HUES64 (cell line): ENCODE results near the gene DDX1.

Experiments used
- H3K27ac ChIP-seq: 2 replicates; pipeline ENCODE4 v1.7.0; 2013; ENCODE audit warnings: low read depth, low read length, inconsistent platforms
- H3K27me3 ChIP-seq: 2 replicates; pipeline ENCODE4 v1.6.1; 2013; ENCODE audit warnings: mild to moderate bottlenecking, low read length; ENCODE audit not compliant: insufficient read depth
- H3K36me3 ChIP-seq: 2 replicates; pipeline ENCODE4 v1.6.1; 2013; ENCODE audit warnings: mild to moderate bottlenecking, low read length; ENCODE audit not compliant: insufficient read depth
- H3K4me1 ChIP-seq: 2 replicates; pipeline ENCODE4 v1.6.1; 2013; ENCODE audit warnings: mild to moderate bottlenecking, low read length, moderate library complexity; ENCODE audit not compliant: insufficient read depth
- H3K4me3 ChIP-seq: 2 replicates; pipeline ENCODE4 v1.5.1; 2013; ENCODE audit warnings: mild to moderate bottlenecking, low read length, moderate library complexity
- H3K9ac ChIP-seq: 2 replicates; pipeline ENCODE4 v1.6.1; 2013; ENCODE audit warnings: mild to moderate bottlenecking, low read depth, low read length
- H3K9me3 ChIP-seq: 2 replicates; pipeline ENCODE4 v1.6.1; 2013; ENCODE audit warnings: low read depth, low read length; ENCODE audit not compliant: insufficient read depth
- WGBS: fragments of 150-250, 120-280 bp; methylation state at CpG from one replicate; pipeline ENCODE4 v1.1.7; 2013; ENCODE audit warnings: missing lambda C conversion rate; 5-methylcytosine and 5-hydroxymethylcytosine counted together

Gene DDX1

DNA sequence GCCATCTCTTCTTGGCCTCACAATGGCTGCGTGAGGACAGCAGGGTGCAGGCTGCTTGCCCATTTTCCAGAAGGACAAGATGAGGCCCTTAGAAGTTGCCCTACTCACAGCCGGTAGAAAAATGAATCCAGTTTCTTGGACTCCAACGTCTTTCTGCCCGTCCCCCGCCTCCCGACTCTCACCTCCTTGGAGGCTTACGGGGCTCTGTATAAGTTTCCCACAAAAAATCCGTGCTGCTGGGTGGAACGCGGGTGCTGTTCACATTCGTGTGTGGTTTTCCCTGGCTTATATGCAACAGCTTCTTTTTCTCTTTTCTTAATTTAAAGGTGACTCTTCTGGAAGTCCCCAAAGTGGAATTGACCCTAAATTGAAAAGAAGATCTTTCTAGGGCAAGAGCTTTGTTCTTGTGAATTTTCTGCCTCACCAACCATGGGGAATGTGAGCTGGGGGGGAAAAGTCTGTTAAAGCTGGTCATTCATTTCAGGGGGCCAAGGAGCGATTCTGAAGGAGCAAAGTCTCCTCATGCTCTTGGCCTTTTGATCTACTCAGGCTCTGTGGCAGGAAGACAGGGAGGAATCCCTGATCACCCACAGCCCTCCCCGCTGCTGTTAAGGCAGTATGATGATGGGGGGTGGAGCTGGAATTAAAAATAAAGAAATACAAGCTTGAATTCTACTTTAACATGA, 51.3 kb downstream of the DDX1 start:
- Histone ChIP-seq H3K9ac (no peak overlapping the region; the same call in 1 of the 2 replicates), H3K9me3 (peaks cover 6% of the 10 kb centered on the region; the same call in 1 of the 2 replicates), H3K36me3 (peaks cover 12% of the 10 kb centered on the region), H3K4me3 (no peak overlapping the region), H3K4me1 (no peaks in the 10 kb centered on the region), H3K27me3 (no peaks in the 10 kb centered on the region), H3K27ac (no peak overlapping the region)
- 92% methylated on average over 12 of the region's 13 CpGs for WGBS

DNA sequence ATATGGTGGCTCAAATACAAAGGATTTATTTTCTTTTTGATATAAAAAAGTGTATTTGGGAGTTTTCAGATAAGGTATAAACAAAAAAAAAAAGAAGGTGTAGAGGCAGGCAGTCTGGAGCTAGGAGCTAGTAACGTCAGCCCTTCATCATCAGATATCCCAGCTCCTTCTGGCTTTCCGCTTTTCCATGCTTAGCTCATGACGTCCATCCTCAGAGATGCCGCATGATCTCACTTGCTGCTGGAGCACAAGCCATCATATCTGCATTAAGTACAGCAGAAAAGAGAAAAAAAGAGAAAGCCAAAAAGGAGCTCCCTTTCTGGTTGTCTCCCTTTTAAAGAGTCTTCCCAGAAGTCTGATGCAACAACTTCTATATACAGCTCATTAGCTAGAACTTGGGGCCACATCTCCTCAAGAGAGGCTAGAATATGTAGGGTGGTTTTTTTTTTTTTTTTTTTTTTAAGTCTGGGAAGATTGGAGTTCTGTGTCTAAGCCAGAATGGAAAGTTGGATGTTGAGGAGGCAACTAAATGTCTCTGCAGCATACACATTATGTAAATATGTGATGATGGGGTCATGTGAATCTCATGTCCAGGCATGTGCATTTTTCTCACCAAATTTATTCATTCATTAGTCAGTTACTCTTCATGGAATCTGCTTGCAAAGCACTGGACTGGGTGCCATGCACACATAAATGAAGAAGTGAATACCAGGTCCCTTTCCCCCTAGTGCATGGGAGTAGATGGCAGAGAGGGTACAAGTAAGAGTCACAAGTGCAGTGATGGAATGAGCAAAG, 52.3 kb downstream of the DDX1 start:
- Histone ChIP-seq H3K36me3 (peaks cover 12% of the 10 kb centered on the region), H3K27ac (no peak overlapping the region), H3K9me3 (peaks cover 6% of the 10 kb centered on the region; the same call in 1 of the 2 replicates), H3K27me3 (no peaks in the 10 kb centered on the region), H3K4me3 (no peak overlapping the region), H3K9ac (no peak overlapping the region), H3K4me1 (no peaks in the 10 kb centered on the region)
- 95% methylated on average over 4 of the region's 4 CpGs for WGBS

GRCh38 chr2:15645300-15645699, 53.6 kb downstream of the DDX1 start:
- Histone ChIP-seq H3K27me3 (no peaks in the 10 kb centered on the region), H3K36me3 (peaks cover 12% of the 10 kb centered on the region), H3K9me3 (peaks cover 6% of the 10 kb centered on the region; the same call in 1 of the 2 replicates), H3K9ac (no peak overlapping the region), H3K4me1 (no peaks in the 10 kb centered on the region), H3K4me3 (no peak overlapping the region), H3K27ac (no peak overlapping the region)
- 93% methylated on average over 2 of the region's 2 CpGs for WGBS

- no peak overlapping the region for H3K27ac ChIP-seq
- no peak overlapping the region for H3K4me3 ChIP-seq
- H3K9me3 ChIP-seq, result peaks cover 6% of the 10 kb centered on the region; the same call in 1 of the 2 replicates
- H3K36me3 ChIP-seq, result peaks cover 10% of the 10 kb centered on the region
- H3K9ac ChIP-seq, result no peak overlapping the region
- WGBS, result 67% methylated on average over 9 of the region's 9 CpGs
- H3K4me1 ChIP-seq, result no peaks in the 10 kb centered on the region
- H3K27me3 ChIP-seq, result no peaks in the 10 kb centered on the region
These were observed 54.2 kb downstream of the DDX1 start for GRCh38 chr2:15645720-15646385.

GRCh38 chr2:15646661-15647060, 55.0 kb downstream of the DDX1 start:
- no peak overlapping the region for H3K9ac ChIP-seq
- no peaks in the 10 kb centered on the region for H3K9me3 ChIP-seq
- no peak overlapping the region for H3K4me3 ChIP-seq
- WGBS, result 96% methylated on average over 6 of the region's 6 CpGs
- 0 out of 2 replicates have a peak, but pooled peaks cover 1% of the 10 kb centered on the region for H3K36me3 ChIP-seq
- H3K27ac ChIP-seq, result no peak overlapping the region
- H3K27me3 ChIP-seq, result no peaks in the 10 kb centered on the region
- no peaks in the 10 kb centered on the region for H3K4me1 ChIP-seq

DNA sequence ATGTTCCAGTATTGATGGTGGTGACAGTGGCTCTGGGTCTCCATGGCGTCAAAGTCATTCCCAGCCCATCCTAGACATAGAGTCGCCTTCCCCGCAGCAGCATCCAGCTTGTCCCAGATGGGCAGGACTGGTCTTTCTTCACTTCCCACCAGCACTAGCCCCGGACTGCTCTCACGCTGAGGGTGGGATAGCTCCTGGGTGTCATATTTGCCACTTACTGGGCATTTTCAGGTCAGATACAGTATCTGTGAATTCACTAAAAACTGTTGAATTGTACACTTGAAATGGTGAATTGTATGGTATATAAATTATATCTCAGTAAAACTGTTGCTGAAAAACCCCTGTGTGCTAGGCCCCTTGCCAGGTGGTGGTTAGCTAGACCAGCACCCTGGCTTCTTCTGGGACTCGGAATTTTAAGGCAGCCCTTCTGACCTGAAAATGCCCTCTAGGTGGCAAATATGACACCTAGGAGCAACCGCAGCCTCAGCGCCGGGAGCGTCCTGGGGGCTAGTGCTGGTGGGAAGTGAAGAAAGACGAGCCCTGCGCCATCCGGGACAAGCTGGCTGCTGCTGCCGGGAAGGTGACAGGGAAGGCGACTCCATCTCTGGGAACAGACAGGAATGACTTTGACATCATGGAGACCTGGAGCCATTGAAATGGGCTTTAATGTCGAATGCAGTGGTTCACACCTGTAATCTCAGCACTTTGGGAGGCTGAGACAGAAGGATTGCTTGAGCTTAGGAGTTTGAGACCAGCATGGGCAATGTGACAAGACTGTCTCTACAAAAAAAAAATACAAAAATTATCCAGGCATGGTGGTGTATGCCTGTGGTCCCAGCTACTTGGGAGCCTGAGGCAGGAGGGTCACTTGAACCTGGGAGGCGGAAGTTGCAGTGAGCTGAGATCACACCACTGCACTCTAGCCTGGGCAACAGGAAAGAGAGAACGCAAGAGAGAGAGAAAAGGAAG, 56.2 kb downstream of the DDX1 start:
- no peak overlapping the region for H3K27ac ChIP-seq
- 88% methylated on average over 18 of the region's 18 CpGs for WGBS
- H3K9me3 ChIP-seq, result no peaks in the 10 kb centered on the region
- H3K4me1 ChIP-seq, result no peaks in the 10 kb centered on the region
- H3K27me3 ChIP-seq, result no peaks in the 10 kb centered on the region
- H3K36me3 ChIP-seq, result no peaks in the 10 kb centered on the region
- no peak overlapping the region for H3K9ac ChIP-seq
- H3K4me3 ChIP-seq, result no peak overlapping the region

GRCh38 chr2:15648593-15649525, 57.2 kb downstream of the DDX1 start:
- Histone ChIP-seq H3K9me3 (no peaks in the 10 kb centered on the region), H3K36me3 (no peaks in the 10 kb centered on the region), H3K4me3 (no peak overlapping the region), H3K4me1 (no peaks in the 10 kb centered on the region), H3K9ac (no peak overlapping the region), H3K27me3 (no peaks in the 10 kb centered on the region), H3K27ac (no peak overlapping the region)
- WGBS, result 94% methylated on average over 10 of the region's 10 CpGs

DNA sequence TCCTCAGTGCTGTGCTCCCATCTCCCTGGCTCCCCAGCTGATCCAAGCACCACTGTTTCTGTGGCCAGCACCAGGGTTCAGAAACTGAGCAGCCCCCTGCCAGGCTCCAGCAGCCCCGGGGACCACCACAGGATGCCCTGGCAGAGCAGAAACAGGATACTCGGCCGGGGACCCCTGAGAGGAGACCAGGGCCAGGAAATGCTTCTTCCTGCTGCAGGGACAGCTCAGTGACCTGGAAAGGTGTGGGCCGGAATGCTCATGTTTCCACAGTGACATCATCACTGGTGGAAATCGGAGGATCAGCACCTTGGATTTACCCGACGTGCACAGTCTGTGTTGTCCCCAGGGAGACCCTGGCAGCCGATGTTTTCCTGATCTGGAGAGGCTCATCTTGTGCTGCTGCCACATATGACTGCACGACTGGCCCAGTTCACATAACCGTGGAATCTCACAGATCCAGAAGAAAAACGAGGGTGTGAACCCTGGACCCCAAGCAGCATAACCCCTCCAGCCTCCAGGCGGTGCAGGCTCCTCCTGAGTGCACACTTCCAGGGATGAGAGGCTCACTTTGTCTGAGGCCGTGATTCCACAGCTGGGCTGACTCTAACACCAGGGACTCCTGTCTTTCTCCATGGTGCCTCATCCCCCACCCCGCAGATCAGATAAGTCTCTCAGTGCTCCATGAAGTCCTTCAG, 58.0 kb downstream of the DDX1 start:
- H3K4me3 ChIP-seq, result no peak overlapping the region
- 91% methylated on average over 14 of the region's 14 CpGs for WGBS
- H3K4me1 ChIP-seq, result no peaks in the 10 kb centered on the region
- no peaks in the 10 kb centered on the region for H3K36me3 ChIP-seq
- H3K9ac ChIP-seq, result no peak overlapping the region
- no peaks in the 10 kb centered on the region for H3K9me3 ChIP-seq
- no peaks in the 10 kb centered on the region for H3K27me3 ChIP-seq
- H3K27ac ChIP-seq, result no peak overlapping the region

GRCh38 chr2:15650616-15651366, 59.1 kb downstream of the DDX1 start:
- H3K4me1 ChIP-seq, result no peaks in the 10 kb centered on the region
- no peak overlapping the region for H3K27ac ChIP-seq
- H3K27me3 ChIP-seq, result no peaks in the 10 kb centered on the region
- 88% methylated on average over 11 of the region's 11 CpGs for WGBS
- no peak overlapping the region for H3K4me3 ChIP-seq
- H3K36me3 ChIP-seq, result no peaks in the 10 kb centered on the region
- H3K9ac ChIP-seq, result no peak overlapping the region
- H3K9me3 ChIP-seq, result no peaks in the 10 kb centered on the region
